Activated gamma-delta T cell (primary cell): ENCODE measurements around the gene CYP2D6.
"Not testable (repeated sequence)": the region's sequence is repeated elsewhere in the genome, so short reads cannot be mapped to it uniquely, and the experiment has no call there.

Experiments
- DNase-seq: peaks from one replicate; lab custom pipeline; 2025; lab: John Stamatoyannopoulos, UW
- total RNA-seq, 2 donors: gene quantifications; one replicate each; lab custom pipeline; 2026; lab: John Stamatoyannopoulos, UW

Gene CYP2D6
- total RNA-seq = 1.7 to 2.4 reads per million in 2 donors

DNA sequence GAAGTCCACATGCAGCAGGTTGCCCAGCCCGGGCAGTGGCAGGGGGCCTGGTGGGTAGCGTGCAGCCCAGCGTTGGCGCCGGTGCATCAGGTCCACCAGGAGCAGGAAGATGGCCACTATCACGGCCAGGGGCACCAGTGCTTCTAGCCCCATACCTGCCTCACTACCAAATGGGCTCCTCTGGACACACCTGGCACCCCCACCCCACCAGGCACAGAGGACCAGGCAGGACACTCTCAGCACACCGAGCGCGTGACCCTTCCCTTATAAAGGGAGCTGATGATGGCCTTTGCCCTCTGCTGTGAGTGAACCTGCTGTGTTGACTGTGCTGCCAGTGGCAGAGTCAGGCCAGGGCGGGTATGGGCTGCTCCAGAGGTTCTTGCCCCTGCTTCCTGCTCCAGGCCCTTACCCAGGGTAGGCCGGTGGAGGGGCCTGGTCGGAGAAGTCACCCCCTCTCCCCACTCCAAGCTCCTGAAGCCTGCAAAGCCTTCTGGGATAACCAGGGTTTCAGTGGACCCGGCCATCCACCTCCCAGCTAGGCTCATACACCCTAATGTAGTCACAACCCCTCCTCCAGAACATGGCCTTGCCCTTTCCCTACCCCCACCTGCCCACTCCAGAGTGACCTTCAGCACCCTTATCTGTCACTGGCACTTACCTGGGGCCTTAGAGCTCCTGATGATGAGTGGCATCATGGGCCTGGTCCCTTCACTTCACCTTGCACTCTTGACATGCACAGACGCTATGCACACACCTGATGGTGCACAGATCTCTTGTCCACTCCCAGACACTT lies at the start of gene CYP2D6:
CYP2D6 (minus strand) TSS at position 172 of the 793 bp plus-strand sequence; CDS start at position 153, 19 bp downstream.
- not testable (repeated sequence) for DNase-seq

DNA sequence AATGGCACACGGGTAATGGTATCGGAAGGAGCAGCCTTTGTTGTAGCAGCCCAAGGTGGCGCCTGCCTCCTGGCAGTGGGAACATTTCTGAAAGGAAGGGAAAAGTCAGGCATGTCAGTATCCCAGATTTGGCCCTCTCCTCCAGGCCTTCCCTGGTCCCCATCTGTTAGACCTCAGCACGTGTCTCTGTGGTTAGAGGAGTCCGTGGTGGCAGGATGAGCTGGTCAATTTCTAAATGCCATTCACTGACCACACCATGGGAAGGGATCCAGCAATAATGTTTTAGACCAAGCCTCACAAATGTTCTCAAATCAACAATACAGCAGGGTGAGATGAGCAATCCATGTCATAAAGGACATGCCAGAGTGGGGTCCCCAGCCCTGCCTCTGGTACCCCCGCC lies 49.0 kb upstream of the CYP2D6 start:
- DNase-seq = no peak

DNA sequence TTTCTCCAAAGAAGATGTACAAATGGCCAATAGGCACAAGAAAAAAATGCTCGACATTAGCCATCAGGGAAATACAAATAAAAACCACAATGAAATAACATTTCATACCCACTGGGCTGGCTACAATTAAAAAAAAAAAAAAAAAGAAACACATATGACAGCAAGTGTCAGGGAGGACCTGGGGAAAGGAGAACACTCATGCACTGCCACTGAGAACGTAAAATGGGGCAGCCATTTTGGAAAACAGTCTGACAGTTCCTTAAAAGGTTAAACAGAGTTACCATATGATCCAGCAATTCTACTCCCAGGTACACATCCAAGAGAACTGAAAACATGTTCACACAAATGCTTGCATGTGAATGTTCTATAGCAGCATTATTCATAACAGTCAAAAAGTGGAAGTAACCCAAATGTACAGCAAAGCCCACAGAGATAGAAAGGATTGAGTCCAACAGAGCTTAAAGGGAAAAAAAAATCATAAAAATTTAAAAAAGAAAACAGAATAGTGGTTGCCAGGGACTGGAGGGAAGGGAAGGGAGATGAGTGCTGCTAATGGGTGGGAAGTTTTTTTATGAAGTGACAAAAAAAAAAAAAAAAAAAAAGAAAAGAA lies 48.4 kb upstream of the CYP2D6 start:
- no peak for DNase-seq

DNA sequence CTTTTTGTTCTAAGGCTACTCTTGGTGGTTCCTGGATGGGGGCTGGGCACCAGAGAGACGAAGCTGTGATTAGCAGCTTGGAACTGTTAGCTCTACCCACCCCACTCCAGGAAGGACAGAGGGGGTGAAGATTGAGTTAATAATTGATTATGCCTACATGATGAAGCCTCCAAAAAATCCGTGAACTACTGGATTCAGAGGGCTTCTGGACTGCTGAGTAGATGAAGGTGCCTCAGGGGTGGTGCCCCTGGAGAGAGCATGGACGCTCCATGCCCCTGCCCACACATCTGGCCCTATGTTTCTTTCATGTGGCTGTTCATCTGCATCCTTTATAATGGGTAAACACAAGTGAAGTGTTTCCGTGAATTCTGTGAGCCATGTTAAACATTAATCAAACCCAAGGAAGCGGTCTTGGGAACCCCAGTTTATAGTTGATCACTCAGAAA lies 47.3 kb upstream of the CYP2D6 start:
- no peak for DNase-seq

DNA sequence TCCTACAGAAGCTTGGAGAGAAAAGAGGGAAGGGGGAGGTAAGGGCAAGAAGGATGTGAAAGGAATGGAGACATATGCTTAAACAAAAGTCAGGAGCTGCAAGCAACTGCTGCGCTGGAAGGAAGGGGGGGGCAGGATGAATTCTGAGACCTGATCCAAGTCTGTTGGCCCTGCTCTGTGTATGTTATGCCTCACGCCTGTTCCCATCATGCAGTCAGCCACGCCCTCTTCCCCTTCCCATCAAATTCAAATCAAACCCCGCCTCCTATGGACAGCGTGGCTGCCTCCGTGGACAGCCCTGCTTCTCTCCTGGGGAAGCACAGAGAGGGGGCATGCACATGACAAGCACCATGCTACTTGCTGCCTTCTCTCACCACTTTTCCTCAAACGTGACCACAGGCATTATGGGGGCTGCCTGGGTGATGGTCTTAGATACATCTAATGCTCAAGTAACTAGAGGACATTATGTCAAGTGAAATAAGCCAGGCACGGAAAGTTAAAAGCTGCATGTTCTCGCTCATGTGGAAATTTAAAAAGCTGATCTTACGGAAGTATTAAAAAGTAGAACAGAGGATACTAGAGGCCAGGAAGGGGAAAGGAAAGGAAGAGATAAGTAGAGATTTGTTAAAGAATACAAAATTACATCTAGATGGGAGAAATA lies 45.8 kb upstream of the CYP2D6 start:
- DNase-seq = no peak

DNA sequence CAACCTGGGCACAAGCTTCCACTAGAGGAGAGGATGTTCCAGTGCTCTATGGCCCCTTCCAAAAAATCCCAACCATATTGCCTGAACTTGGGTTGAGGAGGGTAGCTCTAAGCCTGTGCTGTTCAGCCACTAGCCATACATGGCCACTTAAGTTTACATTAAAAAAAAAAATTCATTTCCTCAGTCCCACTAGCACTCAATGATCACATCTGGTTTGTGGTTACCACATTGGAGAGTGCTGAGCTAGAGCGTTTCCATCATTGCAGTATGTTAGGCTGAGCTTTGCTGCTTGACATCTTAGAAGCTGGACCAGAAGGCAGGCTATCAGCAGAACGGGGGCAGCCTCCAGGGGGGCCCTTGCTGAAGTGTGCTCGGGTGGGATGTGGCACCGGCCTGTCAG lies 43.5 kb upstream of the CYP2D6 start:
- DNase-seq = no peak

DNA sequence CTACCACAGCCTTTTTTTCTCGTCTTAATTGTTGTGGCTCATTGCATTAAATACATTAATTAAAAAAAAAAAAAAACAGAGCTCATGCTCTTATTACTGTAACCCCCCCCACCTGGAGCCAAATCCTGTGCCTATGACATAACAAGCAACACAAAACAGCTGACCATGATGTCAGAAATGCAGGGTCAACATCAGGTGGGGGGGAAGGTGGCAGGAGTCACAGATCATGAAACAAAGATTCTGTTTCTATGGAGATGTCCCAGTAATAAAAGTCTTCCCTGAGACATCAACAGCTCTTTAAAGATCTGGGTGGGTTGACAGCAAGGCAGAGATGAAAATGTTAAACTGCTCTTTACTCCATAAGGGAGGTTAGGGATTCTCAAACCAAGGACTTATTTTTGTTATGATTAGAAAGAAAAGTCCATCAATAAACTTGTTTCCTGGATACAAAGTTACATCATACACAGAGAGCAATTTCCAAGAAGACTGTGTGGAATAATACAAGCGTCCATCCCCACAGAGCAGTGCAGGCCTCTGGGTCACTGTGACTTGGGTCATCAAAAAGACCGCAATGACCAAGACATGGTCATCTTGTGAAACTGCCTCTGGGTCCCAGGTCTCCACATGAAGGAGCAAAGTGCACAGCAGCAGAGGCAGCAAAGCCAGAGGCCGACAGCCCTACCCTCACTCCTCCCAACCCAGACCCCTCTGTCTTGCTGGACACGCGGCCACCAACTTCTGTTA lies 42.7 kb upstream of the CYP2D6 start:
- DNase-seq = no peak

DNA sequence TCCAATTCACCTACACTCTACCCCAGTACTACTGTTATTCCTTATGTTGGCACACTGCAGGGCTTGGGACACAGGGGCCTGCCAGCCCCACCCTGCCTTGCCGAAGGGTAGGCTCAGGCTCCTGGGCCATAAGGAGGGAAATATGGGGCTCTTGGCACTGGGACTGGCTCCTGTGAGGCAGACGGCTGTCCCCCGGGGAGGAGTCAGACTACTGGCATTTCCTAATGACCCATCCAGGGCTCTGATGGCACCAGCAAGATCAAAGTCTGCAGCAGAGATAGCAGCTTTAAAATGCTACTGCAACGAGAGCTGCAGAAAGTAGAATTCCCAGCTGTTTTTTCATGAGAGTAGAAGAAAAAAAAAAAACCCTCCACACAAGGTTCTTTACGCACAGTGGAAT lies 42.2 kb upstream of the CYP2D6 start:
- no peak for DNase-seq

DNA sequence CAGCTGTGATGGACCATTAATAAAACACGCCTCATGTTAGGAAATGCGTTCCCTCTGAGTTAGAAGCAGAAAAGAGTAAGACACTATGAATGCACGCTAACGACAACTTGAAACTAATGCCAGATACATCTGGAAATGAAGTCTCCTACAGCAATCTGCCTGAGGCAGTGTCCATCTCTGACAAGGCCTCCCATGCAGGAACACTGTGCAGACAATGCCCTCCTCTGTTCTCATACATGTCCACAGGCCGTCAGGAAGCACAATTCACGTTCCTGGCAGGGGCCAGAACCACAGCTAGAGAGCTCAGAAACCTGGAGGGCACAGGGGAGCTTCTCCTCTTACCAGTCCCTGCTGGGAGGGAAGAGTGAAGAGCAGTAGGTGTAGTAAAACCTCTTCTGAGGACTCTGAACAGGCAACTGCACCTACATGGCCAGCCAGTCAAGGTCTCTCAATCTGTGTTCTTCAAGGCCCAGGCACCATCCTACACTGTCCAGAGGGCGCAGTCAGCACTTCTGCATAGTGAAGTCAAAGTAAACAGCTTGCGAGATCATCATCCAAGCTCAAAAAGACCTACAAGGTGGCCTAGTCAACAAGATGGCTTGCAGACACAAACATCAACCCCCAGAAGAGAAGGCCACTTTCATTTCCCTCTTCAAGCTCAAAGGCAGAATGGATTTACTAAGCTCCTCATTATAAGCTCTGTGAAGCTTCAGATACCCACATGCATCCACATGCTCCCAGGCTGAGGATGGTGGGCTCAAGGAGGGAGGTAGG lies 41.5 kb upstream of the CYP2D6 start:
- no peak for DNase-seq

DNA sequence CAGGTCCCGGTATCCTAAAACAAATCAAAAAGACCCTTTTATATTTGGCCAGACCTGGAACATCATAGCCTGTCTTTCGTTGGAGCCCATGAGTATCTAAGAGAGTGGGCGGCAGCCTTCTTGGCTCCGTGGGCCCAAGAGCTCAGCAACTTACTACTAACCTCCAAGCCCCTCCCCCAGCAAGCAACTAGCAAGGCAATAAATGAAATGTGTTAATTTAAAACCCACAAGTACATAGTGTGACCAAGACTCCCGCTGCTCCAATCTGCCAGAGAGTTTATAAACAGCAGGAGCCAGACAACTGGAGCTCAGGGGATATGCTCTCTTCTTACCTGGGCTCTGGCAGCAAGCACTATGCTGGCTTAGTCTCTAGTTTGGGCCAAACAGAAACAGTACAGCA lies 40.8 kb upstream of the CYP2D6 start:
- DNase-seq = no peak

DNA sequence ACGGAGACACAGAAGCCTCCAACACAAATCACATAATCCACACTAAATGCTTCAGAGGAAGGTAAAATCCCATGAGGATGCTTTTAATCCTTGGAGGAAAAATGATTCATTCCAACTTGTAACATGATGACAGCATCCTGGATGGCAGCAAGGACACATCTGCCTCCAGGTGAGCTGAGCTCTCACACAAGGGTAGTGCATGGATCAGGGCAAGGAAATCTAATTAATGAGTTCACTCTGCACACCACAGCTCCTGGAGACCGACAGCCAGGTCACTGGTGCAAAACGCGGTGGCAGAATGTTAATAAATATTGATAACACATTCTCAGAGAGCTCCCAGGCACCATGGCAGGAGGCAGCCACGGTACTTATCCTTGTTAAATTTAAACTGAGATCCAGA lies 40.3 kb upstream of the CYP2D6 start:
- no peak for DNase-seq

DNA sequence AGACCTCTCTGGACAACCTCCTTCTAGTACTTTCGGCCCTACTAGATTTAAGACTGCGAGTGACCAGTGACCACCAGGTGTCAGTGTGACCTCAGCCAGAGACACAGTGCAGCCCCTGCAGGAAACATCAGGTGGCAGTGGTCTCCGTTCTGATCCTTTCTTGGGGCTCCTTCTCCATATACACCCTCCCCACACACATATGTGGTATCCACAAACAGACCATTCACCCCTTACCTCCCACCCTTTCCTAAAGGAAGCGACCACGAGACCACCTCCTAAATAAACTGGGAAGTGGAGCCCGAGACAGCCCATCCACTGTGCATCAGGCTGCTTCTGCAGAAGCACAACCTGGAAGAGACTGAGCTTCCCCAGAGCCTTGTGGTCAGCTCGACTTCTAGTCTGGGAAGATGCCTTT lies 38.5 kb upstream of the CYP2D6 start:
- DNase-seq = no peak

DNA sequence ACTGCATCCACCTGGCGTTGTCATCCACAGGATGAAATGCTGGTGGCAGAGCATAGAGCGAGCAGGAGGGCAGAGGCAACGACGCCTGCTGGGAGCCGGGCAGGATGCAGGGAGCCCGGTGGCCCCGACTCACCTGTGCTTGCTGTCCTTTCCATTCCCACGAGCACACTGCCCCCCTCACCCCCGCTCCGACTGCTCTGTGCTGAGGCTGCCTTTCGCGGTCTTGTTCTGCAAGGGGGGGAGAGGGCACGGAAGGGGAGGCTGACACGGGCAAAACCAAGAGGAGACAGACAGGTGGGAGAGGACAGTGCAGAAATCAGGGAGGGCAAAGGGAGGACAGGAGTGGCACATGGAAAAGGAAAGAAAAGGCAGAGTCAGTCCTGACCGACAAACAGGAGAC lies 37.9 kb upstream of the CYP2D6 start:
- no peak for DNase-seq

DNA sequence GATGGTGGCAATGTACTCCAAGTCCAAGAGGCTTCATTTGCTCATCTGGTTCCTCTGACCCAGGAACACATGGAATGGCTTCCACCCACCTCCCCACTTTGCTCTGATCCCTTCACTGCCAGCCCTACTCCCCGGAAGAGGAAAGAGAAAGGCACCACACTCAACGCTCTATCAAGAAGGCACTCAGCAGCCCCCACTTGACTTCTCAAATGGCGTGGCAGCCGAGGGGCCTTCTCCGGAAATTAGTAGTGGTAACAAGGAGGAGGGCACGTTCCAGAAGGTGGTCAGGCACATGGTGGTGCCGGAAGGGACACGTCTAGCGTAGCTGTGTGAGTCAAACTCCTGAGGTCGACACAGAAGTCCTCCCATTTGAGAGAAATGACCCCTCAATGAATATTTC lies 36.5 kb upstream of the CYP2D6 start:
- no peak for DNase-seq

DNA sequence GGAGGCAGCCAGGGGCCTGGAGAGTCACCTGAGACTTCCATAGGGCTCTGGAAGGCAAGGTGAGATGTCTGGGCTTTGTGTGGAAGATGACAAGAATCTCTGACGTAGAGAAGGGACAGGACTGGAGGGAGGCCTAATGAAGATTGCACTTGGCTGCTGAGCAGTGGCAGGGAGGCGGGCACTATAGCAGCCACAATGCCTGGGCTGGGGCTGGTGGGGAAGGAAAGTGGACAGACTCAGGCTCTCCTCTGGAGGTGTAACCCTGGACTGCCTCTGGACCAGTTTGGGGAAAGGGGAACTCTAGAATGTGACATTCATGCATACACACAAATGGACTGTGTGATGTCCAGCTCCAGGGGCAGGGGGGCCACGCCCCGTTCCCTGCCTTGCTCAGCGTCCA lies 34.3 kb upstream of the CYP2D6 start:
- no peak for DNase-seq

DNA sequence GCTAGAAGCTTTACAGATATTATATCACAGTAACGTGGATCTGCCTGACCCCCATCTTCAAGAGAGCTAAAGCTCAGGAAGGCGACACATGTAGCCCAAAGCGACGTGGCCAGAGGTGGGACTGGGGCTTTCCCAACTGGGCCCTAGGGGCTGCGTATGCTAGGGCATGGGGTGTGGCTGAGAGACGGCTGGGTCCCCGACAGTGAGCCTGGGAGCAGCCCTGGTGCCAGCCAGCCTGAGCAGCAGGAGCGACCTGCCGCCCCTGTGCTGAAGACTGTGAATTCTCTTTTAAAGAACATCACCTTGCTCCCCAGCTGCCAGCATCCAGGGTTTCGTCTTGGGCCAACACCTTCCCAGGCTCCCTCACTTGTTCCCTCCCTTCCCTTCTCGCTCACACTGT lies 32.9 kb upstream of the CYP2D6 start:
- no peak for DNase-seq

DNA sequence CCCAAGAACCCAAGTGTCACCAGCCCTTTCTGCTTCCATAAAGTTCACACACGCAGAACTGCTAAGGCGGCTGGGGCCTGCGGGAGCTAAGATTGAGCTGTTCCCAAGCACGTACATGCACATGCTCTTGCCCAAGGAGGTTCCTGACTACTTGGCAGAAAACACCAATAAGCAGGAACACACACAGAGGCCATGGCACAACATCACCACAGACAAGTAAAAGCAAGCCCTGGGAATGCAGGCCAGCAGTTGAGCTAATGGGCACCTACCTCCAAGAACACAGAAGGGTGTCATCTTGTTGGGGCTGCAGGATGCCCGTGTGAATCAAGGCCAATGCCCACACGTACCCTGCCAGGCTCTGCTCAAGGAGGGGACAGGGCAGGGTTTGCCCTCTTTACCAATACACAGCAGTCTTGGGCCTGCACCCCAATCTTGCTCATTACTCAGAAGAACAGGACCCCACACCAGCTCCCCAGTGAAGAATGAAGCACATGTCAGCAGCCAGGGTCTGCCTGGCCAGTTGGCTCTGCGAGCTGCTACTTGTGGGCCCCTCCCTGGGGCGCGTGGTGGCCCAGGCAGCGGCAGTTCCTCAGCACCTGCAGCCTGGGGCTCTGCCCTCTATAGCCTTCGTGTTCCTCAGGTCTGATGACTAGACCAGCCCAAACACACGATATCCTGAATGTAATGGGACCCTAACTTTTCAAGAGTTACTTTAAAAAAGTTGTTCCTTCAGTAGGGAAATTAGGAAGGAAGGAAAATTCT lies 32.3 kb upstream of the CYP2D6 start:
- DNase-seq = no peak

DNA sequence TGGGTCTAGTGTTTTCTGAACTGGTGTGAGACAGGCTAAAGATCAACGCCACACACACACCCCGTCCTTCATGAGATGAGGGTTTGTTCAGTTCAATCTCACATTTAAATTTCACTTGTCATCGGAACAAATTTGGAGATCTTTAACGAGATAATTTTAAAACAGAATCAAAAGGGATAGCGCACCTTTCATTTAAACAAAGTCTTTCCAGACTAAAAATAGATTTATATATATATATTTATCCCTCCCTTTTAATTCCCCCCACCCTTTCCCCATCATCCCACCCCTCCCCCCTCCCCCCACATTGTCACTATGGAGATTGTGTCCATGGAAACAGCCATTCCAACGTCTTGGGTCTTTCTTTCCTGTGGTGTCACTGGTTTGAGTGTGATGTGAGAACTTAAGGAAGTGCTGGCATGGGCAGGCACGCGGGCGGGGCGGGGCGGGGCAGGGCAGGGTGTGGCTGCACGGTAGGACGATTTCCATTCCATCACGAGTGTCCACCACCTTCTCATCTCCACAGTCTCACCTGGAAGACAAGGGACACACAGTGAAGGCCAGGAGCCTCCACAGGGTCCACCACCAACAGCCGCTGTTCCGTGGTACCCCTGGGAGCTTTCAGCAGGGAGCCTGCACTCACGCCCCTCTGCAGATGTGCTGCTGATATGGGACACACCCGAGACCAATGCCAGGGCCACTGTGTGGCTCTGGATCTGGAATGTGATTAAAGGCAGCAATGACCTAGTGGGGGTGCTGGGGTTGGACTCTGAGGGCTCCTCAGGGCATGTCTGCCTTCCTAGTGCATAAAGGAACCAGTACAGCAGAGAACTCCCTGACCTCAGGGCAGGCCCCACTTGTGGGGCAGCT lies 30.5 kb upstream of the CYP2D6 start:
- no peak for DNase-seq

DNA sequence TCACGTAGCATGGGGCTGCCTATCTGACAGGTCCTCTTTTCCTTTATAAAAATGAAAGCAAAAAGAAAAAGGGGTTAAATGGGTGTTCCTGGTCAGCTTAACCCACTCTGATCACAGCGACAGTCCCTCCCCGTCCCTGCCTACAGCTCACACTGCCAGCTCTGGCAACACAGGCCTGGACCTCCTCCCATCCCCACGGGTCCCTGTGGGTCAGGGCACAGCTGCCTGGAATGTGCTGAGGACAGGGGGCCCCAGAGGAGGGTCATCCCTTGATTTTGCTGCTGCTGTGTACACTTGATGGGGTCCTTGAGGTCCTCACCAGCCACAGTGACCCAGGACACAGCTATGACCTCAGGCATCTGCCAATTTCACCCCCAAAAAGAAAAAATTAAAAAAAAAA lies 29.6 kb upstream of the CYP2D6 start:
- DNase-seq = no peak
